IPS-18c (cell line): ENCODE data around the gene NFAM1.

Experiments used
- H3K4me3 ChIP-seq: 2 replicates; pipeline ENCODE4 v1.7.0; 2013; ENCODE audit warnings: low read depth, mild to moderate bottlenecking, low read length, moderate library complexity; ENCODE audit not compliant: insufficient read depth
- H3K9me3 ChIP-seq: one replicate; pipeline ENCODE4 v1.6.1; 2013; ENCODE audit warnings: mild to moderate bottlenecking, low read length, moderate library complexity; ENCODE audit not compliant: control insufficient read depth, insufficient read depth

NFAM1 gene

GRCh38 chr22:42443240-42444076, 11.3 kb upstream of the NFAM1 start:
- Histone ChIP-seq H3K4me3 (no peak overlapping the region), H3K9me3 (no peaks in the 10 kb centered on the region)

- Histone ChIP-seq H3K9me3 (no peaks in the 10 kb centered on the region), H3K4me3 (no peak overlapping the region)
Observed at GRCh38 chr22:42442748-42443147, 10.5 kb upstream of the NFAM1 start.

DNA sequence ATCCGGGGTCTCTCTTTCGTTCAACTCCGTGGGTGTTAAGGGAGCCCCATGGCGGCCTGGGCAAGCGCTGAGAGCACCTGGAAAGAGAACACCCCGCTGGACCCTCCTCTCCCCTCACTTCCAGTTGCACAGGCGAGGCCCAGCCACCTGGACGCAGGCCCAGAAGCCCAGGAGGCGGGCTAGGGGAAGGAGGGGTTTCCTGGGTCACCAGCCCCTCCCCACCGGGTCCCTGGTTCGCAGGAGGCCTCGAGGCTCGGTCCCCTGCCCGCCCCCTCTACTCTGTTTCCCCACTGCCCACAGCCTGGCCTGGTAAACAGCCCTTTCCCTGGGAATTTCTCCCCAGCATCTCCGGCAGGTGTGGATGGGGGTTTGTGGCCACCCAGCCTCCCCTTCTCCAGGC, 8.5 kb upstream of the NFAM1 start:
- Histone ChIP-seq H3K4me3 (no peak overlapping the region), H3K9me3 (no peaks in the 10 kb centered on the region)

- Histone ChIP-seq H3K4me3 (no peak overlapping the region), H3K9me3 (no peaks in the 10 kb centered on the region)
Observed at GRCh38 chr22:42439821-42440674, 7.8 kb upstream of the NFAM1 start.

DNA sequence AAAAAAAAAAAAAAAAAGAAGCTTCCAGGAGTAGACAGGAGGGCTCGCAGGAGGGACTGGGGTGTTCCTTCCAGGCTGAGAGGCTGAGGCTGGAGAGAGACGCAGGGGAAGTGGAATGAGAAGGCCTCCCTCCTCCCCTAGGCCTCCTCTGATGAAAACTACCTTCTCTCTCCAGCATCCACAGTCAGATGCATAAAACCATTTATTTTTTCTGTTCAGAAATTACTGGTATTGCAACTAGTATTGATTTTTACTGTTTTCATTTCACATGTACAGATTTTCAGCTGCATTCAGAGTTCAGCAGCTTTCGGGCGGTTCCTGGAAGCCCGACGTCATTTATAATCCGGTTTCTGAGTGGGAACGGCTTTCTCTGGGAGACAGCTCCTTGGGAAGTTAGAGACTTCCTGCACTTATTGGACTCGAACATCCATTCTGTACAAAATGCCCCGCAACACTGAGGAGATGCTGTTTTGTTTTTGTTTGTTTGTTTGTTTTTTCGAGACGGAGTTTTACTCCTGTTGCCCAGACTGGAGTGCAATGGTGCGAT, 6.9 kb upstream of the NFAM1 start:
- Histone ChIP-seq H3K4me3 (no peak overlapping the region), H3K9me3 (no peaks in the 10 kb centered on the region)

DNA sequence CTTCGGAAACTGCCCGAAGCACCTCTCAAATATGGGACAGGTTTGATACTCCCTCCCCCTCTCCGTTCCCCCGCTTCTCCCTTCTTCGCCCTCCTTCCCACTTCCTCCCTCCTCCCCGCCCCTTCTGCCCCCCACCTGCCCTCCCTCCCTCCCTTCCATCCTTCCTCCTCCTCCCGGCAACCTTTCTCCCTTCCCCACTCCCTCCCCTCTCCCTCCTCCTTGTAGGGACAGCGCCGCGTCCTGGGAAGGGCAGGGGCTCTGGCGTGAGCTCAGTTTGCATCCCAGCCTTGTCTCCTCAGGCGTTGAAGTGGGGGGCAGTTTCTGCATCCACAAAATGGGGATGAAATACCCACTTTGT, 6.1 kb upstream of the NFAM1 start:
- peak overlapping the region; percentile 75 for H3K4me3 ChIP-seq
- H3K9me3 ChIP-seq: no peaks in the 10 kb centered on the region

DNA sequence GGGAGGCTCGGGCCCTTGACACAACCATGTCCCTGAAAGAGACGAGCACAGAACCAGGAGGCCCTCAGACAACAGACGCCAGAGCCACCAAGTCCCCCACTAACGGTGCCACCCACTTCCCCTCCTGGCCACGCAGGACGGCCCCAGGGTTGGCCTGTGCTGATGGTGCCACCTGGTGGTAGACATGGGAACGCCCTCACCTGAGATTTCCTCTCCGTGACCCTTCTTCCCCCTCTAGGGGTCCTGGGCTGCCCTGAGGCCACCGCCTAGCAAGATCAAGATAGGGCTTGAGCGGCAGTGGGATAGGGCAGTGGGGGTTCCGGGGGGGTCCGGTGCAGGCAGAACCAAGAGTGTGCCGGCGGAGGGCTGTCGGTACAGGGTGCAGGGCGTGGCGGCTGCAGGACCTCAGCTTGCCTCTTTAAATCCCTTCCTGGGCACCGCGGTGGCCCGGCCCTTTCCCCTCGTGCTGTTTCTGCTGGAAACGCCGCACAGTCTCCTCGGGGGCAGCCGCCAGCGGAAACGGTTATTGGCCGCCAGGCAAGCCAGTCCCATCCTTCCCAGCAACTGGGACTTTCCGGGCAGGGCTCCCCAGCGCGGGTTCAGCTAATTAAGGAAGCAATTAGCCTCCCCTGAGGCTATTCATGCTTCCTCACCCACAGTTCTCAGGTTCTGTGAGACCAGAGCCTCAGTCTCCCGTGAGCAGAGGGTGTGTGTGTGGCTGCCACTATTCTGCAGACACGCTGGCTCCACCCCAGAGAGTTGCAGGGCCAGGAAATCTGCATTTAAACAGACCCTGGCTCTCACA, 5.5 kb upstream of the NFAM1 start:
- no peaks in the 10 kb centered on the region for H3K9me3 ChIP-seq
- peak overlapping the region; percentile 75 for H3K4me3 ChIP-seq

DNA sequence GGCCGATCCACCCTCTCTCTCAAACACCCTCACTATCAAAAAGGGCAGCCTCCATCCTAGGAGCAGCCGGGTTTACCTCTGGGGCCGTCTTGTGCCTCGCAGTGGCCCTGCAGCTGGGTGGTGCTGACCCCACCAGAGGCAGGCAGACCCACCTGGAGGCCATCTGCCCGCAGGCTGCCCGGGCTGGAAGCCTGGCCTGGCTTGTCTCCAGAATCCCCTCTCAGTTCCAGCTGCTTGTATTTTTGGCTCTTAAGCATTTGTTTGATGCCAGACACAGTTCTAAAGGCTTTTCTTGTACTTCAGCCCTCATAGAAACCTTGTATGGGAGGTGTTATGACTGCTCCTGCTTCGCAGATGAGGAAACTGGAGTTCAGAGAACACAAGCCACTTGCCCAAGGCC, 4.2 kb upstream of the NFAM1 start:
- H3K9me3 ChIP-seq: no peaks in the 10 kb centered on the region
- H3K4me3 ChIP-seq: no peak overlapping the region

- Histone ChIP-seq H3K9me3 (no peaks in the 10 kb centered on the region), H3K4me3 (no peak overlapping the region)
Observed at GRCh38 chr22:42434748-42435425, 2.7 kb upstream of the NFAM1 start.

- no peak overlapping the region for H3K4me3 ChIP-seq
- no peaks in the 10 kb centered on the region for H3K9me3 ChIP-seq
Observed at GRCh38 chr22:42433754-42434682, 1.8 kb upstream of the NFAM1 start.

- no peak overlapping the region; the same call in 1 of the 2 replicates for H3K4me3 ChIP-seq
- no peaks in the 10 kb centered on the region for H3K9me3 ChIP-seq
Observed at GRCh38 chr22:42432818-42433217, 615 bp upstream of the NFAM1 start.

- H3K4me3 ChIP-seq: no peak overlapping the region
- H3K9me3 ChIP-seq: no peaks in the 10 kb centered on the region
Observed at GRCh38 chr22:42431401-42432019, 693 bp downstream of the NFAM1 start.

- Histone ChIP-seq H3K9me3 (no peaks in the 10 kb centered on the region), H3K4me3 (no peak overlapping the region)
Observed at GRCh38 chr22:42430528-42431125, 1.6 kb downstream of the NFAM1 start.

- H3K4me3 ChIP-seq: no peak overlapping the region
- H3K9me3 ChIP-seq: no peaks in the 10 kb centered on the region
Observed at GRCh38 chr22:42428760-42429159, 3.4 kb downstream of the NFAM1 start.

GRCh38 chr22:42428025-42428424, 4.2 kb downstream of the NFAM1 start:
- Histone ChIP-seq H3K9me3 (no peaks in the 10 kb centered on the region), H3K4me3 (no peak overlapping the region)
